ENCODE data around the gene LRRC57.
A peak's percentile ranks its signal among the peaks of the same experiment; 100 is the strongest.
"Not testable (repeated sequence)": the region's sequence is repeated elsewhere in the genome, so short reads cannot be mapped to it uniquely, and the experiment has no call there.

Gene LRRC57

DNA sequence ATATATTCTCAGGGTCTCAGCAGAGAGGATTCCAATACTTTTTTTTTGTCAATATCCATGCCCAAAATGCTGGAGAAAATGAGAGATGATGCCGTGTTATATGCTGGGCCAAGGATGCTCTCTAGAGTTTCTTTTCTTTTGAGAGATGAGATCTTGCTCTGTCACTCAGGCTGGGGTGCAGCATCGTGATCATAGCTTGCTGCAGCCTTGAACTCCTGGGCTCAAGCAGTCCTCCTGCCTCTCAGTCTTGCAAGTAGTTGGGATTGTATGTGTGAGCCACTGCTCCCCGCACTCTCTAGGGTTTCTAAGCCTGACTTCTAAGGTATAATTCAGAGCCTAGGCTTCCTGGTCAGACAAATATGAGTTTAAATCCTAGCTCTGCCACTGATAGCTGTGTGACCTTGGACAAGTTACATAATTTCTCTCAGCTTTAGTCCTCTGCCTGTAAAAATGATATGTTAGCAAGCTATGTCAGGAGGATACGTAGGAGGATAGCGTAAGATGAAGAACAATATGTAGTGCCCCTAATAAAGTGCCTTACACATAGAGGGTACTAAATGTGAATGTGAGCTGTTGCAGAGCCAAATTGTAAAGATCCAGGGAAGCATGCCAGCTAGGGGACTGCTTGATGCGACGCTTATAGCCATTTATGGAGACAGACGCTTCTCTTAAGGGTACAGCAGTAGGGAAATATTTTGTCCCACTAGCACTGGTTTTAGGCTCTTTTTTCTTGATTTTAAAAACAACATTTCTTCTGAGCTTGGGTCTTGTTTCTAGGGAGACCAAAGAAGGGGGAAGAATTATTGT is 34.2 kb upstream of the LRRC57 start:
- H3K36me3 ChIP-seq (ENCODE audit: control insufficient read depth in 5 of 5, insufficient read depth in 5 of 5, low read length in 5 of 5) = peaks cover 0 to 9% (median 5%) of the 10 kb centered on the region in 5 donors
- no peaks in the 10 kb centered on the region for H3K27me3 ChIP-seq (ENCODE audit: control insufficient read depth in 5 of 5, insufficient read depth in 4 of 5, low read length in 5 of 5)
- no peak overlapping the region for H3K4me3 ChIP-seq (ENCODE audit: low read depth in 1 of 5, low read length in 5 of 5)
- H3K27ac ChIP-seq (ENCODE audit: low read depth, low read length) = peak overlapping the region; percentile 38
- no peaks in the 10 kb centered on the region for H3K9me3 ChIP-seq (ENCODE audit: control insufficient read depth in 5 of 5, low read length in 5 of 5)
- H3K4me1 ChIP-seq (ENCODE audit: control insufficient read depth in 5 of 5, insufficient read depth in 5 of 5, low read length in 5 of 5) = peaks cover 6 to 47% (median 24%) of the 10 kb centered on the region in 5 donors
- H3K9ac ChIP-seq (ENCODE audit: low read length in 5 of 5) = peak overlapping the region in 1 of 5 donors; percentile 59

DNA sequence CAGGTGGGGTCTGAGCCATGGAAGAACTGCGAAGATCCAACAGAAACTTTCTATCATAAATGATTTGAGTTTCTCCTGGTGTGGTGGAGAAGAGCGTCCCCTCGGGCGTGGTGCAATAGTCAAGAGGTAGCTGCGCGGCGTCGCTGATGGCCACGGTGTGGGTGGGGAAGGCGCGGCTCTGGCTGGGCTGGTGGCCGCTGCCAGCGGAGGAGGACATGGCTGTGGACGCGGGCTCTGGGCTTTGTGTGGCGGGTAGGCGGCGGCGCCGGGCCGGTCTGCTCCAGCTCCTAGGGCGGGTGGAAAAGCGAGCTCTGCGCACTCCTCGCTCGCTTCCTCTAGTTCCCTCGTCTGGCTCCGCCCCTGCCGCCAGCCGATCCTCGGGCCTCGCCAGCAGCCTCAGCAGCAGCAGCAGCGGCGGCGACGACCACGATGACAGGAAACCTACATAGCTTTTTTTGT is 32.7 kb upstream of the LRRC57 start:
- no peaks in the 10 kb centered on the region for H3K27me3 ChIP-seq (ENCODE audit: control insufficient read depth in 5 of 5, insufficient read depth in 4 of 5, low read length in 5 of 5)
- H3K9ac ChIP-seq (ENCODE audit: low read length in 5 of 5) = peak overlapping the region in 3 of 5 donors; percentile 42 to 64 (median 48)
- H3K9me3 ChIP-seq (ENCODE audit: control insufficient read depth in 5 of 5, low read length in 5 of 5) = no peaks in the 10 kb centered on the region
- peaks cover 9 to 60% (median 35%) of the 10 kb centered on the region in 5 donors for H3K4me1 ChIP-seq (ENCODE audit: control insufficient read depth in 5 of 5, insufficient read depth in 5 of 5, low read length in 5 of 5)
- H3K27ac ChIP-seq (ENCODE audit: low read depth, low read length) = peak overlapping the region; percentile 54
- peak overlapping the region; percentile 38 to 71 (median 62) for H3K4me3 ChIP-seq (ENCODE audit: low read depth in 1 of 5, low read length in 5 of 5)
- peaks cover 0 to 6% (median 5%) of the 10 kb centered on the region in 5 donors for H3K36me3 ChIP-seq (ENCODE audit: control insufficient read depth in 5 of 5, insufficient read depth in 5 of 5, low read length in 5 of 5)

DNA sequence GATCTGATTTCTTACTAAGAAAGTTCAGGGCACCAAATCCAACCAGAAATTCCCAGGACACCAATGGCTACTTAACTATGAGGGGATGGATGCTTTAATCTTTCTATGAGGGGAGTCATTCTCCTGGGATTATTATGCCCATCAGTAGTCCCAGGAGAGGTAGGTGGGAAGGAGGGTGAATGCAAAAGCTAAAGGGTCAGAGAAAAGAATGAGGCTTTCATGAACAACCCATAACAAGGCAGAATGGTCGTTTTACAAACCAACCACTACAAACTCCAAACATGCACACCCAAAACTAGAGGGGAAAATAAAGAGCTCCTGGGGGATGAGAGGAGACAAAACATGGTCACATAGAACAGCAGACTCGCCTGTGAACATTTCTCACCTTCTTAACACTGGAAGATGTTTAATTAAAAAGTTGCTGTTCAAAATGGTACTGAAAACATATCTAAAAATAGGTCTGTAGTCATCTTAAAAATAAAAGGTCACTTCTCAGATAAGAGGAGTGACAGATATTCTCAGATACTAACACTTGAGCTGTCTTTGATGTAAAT is 30.5 kb upstream of the LRRC57 start:
- Histone ChIP-seq H3K9me3 (ENCODE audit: control insufficient read depth in 5 of 5, low read length in 5 of 5) (no peaks in the 10 kb centered on the region), H3K4me1 (ENCODE audit: control insufficient read depth in 5 of 5, insufficient read depth in 5 of 5, low read length in 5 of 5) (peaks cover 9 to 68% (median 49%) of the 10 kb centered on the region in 5 donors), H3K4me3 (ENCODE audit: low read depth in 1 of 5, low read length in 5 of 5) (no peak overlapping the region), H3K36me3 (ENCODE audit: control insufficient read depth in 5 of 5, insufficient read depth in 5 of 5, low read length in 5 of 5) (no peaks in the 10 kb centered on the region), H3K27ac (ENCODE audit: low read depth, low read length) (no peak overlapping the region), H3K27me3 (ENCODE audit: control insufficient read depth in 5 of 5, insufficient read depth in 4 of 5, low read length in 5 of 5) (no peaks in the 10 kb centered on the region), H3K9ac (ENCODE audit: low read length in 5 of 5) (no peak overlapping the region)

DNA sequence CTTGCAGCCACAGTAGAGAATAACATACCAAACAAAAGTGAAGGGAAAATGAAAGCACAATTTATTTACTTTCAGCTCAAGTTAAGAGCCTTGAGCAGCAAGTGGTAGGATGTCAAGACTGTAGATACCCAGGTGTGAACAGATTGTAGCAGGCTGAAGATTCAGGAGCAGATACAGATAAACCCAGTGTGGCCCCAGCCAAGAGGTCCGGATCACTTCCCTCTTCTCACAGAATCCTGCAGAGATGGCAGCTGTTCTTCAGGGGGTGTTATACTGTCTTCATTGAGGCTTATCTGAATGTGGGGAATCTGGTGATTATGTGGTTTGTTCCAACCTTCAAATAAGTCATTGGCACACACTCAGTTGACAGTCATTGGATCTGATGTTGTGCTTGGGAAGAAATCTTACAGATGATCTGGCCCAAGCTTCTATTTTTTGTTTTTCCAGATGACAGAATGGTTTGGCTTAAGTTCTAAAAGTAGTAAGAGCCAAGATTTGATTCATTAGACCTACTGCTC is 29.0 kb upstream of the LRRC57 start:
- Histone ChIP-seq H3K27me3 (ENCODE audit: control insufficient read depth in 5 of 5, insufficient read depth in 4 of 5, low read length in 5 of 5) (no peaks in the 10 kb centered on the region), H3K9ac (ENCODE audit: low read length in 5 of 5) (peak overlapping the region in 1 of 5 donors; percentile 39), H3K9me3 (ENCODE audit: control insufficient read depth in 5 of 5, low read length in 5 of 5) (no peaks in the 10 kb centered on the region), H3K36me3 (ENCODE audit: control insufficient read depth in 5 of 5, insufficient read depth in 5 of 5, low read length in 5 of 5) (no peaks in the 10 kb centered on the region), H3K27ac (ENCODE audit: low read depth, low read length) (no peak overlapping the region), H3K4me1 (ENCODE audit: control insufficient read depth in 5 of 5, insufficient read depth in 5 of 5, low read length in 5 of 5) (peaks cover 7 to 54% (median 44%) of the 10 kb centered on the region in 5 donors), H3K4me3 (ENCODE audit: low read depth in 1 of 5, low read length in 5 of 5) (peak overlapping the region in 4 of 5 donors; percentile 3 to 31 (median 22))

DNA sequence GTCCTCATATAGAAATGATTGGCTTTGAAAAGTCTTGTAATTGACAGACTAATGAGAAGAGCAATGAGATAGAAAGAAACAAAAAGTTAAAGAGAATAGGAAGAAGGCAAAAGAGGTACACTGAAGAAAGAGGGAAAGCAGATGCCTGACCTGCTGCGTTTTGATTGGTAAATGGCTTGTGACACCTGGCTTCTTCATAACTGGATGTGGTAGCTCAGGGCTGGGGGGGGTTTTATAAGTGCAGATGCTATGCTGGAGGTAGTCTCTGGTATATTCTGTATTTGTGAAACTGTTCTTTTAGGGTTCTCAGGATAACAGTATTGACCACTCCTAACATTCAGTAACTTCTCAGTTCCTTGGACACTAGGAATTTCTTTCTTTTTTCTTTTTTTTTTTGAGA is 28.2 kb upstream of the LRRC57 start:
- H3K27me3 ChIP-seq (ENCODE audit: control insufficient read depth in 5 of 5, insufficient read depth in 4 of 5, low read length in 5 of 5) = no peaks in the 10 kb centered on the region
- no peak overlapping the region for H3K27ac ChIP-seq (ENCODE audit: low read depth, low read length)

DNA sequence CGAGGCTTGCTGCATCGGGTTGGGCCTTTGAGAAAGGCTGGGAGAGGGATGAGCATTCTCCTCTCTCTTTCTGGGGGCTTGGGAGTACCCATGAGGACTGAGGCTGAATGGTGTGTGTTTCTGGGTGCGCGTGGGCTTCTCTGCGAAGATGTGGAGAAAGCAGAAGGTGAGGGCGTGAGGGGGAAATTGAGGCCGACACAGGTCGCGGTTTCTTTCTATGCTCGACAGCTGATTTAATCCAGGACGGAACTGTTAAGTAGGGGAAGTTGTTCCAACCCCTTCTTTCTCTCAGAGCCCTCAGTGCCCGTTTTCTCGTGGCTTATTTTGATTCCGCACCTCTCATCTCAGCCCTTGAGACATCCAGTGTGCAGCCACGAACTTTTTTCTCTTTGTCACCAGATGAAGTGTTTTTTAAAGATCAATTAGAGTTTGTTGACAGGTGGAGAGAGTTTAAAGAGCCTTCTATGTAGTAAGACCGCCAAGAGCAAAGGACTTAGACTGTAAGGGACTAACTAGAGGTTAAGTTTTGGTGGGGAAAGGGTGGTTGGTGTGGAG is 27.5 kb upstream of the LRRC57 start:
- Histone ChIP-seq H3K9me3 (ENCODE audit: control insufficient read depth in 5 of 5, low read length in 5 of 5) (no peaks in the 10 kb centered on the region), H3K4me1 (ENCODE audit: control insufficient read depth in 5 of 5, insufficient read depth in 5 of 5, low read length in 5 of 5) (peaks cover 2 to 40% (median 33%) of the 10 kb centered on the region in 5 donors), H3K36me3 (ENCODE audit: control insufficient read depth in 5 of 5, insufficient read depth in 5 of 5, low read length in 5 of 5) (no peaks in the 10 kb centered on the region), H3K4me3 (ENCODE audit: low read depth in 1 of 5, low read length in 5 of 5) (peak overlapping the region; percentile 81 to 93 (median 87)), H3K27me3 (ENCODE audit: control insufficient read depth in 5 of 5, insufficient read depth in 4 of 5, low read length in 5 of 5) (no peaks in the 10 kb centered on the region), H3K9ac (ENCODE audit: low read length in 5 of 5) (peak overlapping the region; percentile 33 to 81 (median 68)), H3K27ac (ENCODE audit: low read depth, low read length) (peak overlapping the region; percentile 67)

More for the DNA sequence above, 28.2 kb upstream of the LRRC57 start:
- Histone ChIP-seq H3K9me3 (ENCODE audit: control insufficient read depth in 5 of 5, low read length in 5 of 5) (no peaks in the 10 kb centered on the region), H3K9ac (ENCODE audit: low read length in 5 of 5) (peak overlapping the region in 2 of 5 donors; percentile 61 to 81), H3K36me3 (ENCODE audit: control insufficient read depth in 5 of 5, insufficient read depth in 5 of 5, low read length in 5 of 5) (no peaks in the 10 kb centered on the region), H3K4me1 (ENCODE audit: control insufficient read depth in 5 of 5, insufficient read depth in 5 of 5, low read length in 5 of 5) (peaks cover 4 to 46% (median 38%) of the 10 kb centered on the region in 5 donors), H3K4me3 (ENCODE audit: low read depth in 1 of 5, low read length in 5 of 5) (peak overlapping the region in 3 of 5 donors; percentile 87 to 93 (median 89))

DNA sequence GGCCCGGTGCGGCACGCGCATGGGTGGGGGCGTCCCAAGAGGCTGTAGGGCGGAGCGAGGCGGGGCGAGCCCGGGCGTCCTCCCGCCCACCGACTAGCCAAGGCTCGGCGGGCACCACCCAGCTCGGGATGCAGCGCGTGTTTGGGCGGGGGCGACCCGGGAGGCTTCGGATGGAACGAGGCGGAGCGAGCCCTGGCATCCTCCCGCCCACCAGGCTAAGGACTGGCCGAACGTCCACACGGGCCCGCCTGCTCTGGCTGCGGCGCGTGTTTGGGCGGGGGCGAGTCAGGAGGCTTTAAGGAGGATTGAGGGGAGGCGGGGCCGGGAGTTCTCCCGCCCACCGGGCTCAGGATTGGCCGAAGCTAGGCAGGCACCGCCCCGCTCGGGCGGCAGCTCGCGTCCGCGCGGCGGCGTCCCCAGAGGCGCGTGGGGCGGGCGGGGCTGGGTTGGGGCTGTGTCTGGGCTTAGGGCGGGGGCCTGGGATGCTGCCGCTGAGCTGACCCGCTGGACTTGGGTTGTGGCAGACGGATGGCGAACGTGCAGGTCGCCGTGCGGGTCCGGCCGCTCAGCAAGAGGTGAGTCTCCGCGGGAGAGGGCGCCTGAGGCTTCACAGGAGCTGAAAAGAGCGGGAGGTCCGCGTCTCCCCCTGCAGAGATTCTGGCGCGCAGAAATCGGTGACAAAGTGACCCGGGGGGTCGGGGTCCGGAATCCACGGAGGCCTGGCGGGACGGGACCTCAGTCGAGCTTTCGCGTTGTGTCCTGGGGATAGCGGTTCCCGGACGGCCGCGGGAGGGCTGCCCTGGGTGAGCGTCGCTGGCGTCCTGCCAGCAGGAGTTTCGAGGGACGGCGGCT is 26.8 kb upstream of the LRRC57 start, which contains the start of gene STARD9:
Gene STARD9 (plus strand): TSS at position 419 of the 852 bp plus-strand sequence. CDS start 110 bp downstream, at position 529.
- H3K4me3 ChIP-seq (ENCODE audit: low read depth in 1 of 5, low read length in 5 of 5) = peak within 1 kb of the TSS; percentile 81 to 93 (median 87)
- H3K4me1 ChIP-seq (ENCODE audit: control insufficient read depth in 5 of 5, insufficient read depth in 5 of 5, low read length in 5 of 5) = peaks cover 2 to 36% (median 29%) of the 10 kb centered on the region in 5 donors
- no peaks in the 10 kb centered on the region for H3K9me3 ChIP-seq (ENCODE audit: control insufficient read depth in 5 of 5, low read length in 5 of 5)
- H3K9ac ChIP-seq (ENCODE audit: low read length in 5 of 5) = peak within 1 kb of the TSS; percentile 33 to 81 (median 68)
- H3K27me3 ChIP-seq (ENCODE audit: control insufficient read depth in 5 of 5, insufficient read depth in 4 of 5, low read length in 5 of 5) = no peaks in the 10 kb centered on the region
- peak within 1 kb of the TSS; percentile 74 for H3K27ac ChIP-seq (ENCODE audit: low read depth, low read length)
- H3K36me3 ChIP-seq (ENCODE audit: control insufficient read depth in 5 of 5, insufficient read depth in 5 of 5, low read length in 5 of 5) = no peaks in the 10 kb centered on the region

DNA sequence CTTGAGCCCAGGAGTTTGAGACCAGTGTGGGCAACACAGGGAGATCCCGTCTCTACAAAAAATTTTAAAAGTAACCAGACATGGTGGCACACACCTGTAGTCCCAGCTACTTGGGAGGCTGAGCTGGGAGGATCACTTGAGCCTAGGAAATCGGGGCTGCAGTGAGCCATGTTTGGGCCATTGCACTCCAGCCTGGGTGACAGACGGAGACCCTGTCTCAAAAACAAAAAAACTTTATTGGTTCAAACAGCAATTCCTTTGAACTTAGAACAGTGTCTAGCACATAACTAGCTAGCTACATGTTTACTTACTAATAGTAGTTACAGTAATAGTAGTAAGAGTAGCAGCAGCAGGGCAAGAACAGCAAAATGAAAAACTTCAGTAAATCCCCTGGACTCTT is 10.1 kb upstream of the LRRC57 start:
- Histone ChIP-seq H3K9me3 (ENCODE audit: control insufficient read depth in 5 of 5, low read length in 5 of 5) (no peaks in the 10 kb centered on the region), H3K4me1 (ENCODE audit: control insufficient read depth in 5 of 5, insufficient read depth in 5 of 5, low read length in 5 of 5) (no peaks in the 10 kb centered on the region), H3K27ac (ENCODE audit: low read depth, low read length) (no peak overlapping the region), H3K4me3 (ENCODE audit: low read depth in 1 of 5, low read length in 5 of 5) (no peak overlapping the region), H3K27me3 (ENCODE audit: control insufficient read depth in 5 of 5, insufficient read depth in 4 of 5, low read length in 5 of 5) (no peaks in the 10 kb centered on the region), H3K36me3 (ENCODE audit: control insufficient read depth in 5 of 5, insufficient read depth in 5 of 5, low read length in 5 of 5) (peaks cover 19 to 46% (median 35%) of the 10 kb centered on the region in 5 donors), H3K9ac (ENCODE audit: low read length in 5 of 5) (no peak overlapping the region)

DNA sequence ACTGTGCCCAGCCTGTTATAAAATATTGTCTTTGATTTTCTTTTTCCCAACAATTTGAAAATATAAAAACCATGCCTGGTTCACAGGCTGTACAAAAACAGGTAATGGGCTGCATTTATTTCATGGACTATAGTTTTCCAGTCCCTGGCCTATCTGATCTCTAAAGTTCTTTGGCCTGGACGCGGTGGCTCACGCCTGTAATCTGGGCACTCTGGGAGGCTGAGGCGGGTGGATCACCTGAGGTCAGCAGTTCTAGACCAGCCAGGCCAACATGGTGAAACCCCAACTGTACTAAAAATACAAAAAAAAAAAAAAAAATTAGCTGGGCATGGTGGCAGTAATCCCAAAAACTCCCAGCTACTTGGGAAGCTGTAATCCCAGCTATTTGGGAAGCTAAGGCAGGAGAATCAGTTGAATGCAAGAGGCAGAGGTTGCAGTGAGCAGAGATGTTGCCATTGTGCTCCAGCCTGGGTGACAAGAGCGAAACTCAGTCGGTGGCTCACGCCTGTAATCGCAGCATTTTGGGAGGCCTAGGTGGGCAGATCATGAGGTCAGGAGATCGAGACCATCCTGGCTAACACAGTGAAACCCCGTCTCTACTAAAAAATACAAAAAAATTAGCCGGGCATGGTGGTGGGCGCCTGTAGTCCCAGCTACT is 8.1 kb upstream of the LRRC57 start:
- H3K27ac ChIP-seq (ENCODE audit: low read depth, low read length); H3K4me1 ChIP-seq (ENCODE audit: control insufficient read depth in 5 of 5, insufficient read depth in 5 of 5, low read length in 5 of 5); H3K27me3 ChIP-seq (ENCODE audit: control insufficient read depth in 5 of 5, insufficient read depth in 4 of 5, low read length in 5 of 5); H3K4me3 ChIP-seq (ENCODE audit: low read depth in 1 of 5, low read length in 5 of 5); H3K9ac ChIP-seq (ENCODE audit: low read length in 5 of 5); H3K9me3 ChIP-seq (ENCODE audit: control insufficient read depth in 5 of 5, low read length in 5 of 5): not testable (repeated sequence)
- peaks cover 14 to 31% (median 23%) of the 10 kb centered on the region in 5 donors for H3K36me3 ChIP-seq (ENCODE audit: control insufficient read depth in 5 of 5, insufficient read depth in 5 of 5, low read length in 5 of 5)

All from subcutaneous abdominal adipose tissue (tissue), 5 donors.